SK-N-SH treated with all-trans-retinoic acid at 6 μM for 48 hours (cell line): ENCODE data around the gene IL24.

Source experiments
- ATAC-seq: fragments of 200-7000 bp; cut with Tn5 transposase; 3 replicates; pipeline ENCODE4 v1.9.1; 2020; ENCODE audit warnings: mild to moderate bottlenecking, moderate library complexity
- ARNTL ChIP-seq: fragments of 450-650 bp; formaldehyde crosslinking; IDR thresholded peaks from 2 replicates; pipeline ENCODE4 v1.5.0; 2020; ENCODE audit warnings: low read depth, mild to moderate bottlenecking, moderate library complexity, borderline replicate concordance
- BACH2 ChIP-seq: fragments of 250-450 bp; sonication (Bioruptor Pico); IDR thresholded peaks from 2 replicates; pipeline ENCODE4 v1.9.0; 2021; ENCODE audit warnings: mild to moderate bottlenecking, borderline replicate concordance
- CSDC2 ChIP-seq: fragments of 250-450 bp; sonication (Bioruptor Pico); IDR thresholded peaks from 2 replicates; pipeline ENCODE4 v1.5.0; 2020; ENCODE audit warnings: mild to moderate bottlenecking, moderate library complexity
- ESRRG ChIP-seq: fragments of 250-450 bp; sonication (Bioruptor Pico); IDR thresholded peaks from 2 replicates; pipeline ENCODE4 v1.6.1; 2021; ENCODE audit warnings: mild to moderate bottlenecking
- GLIS3 ChIP-seq: fragments of 250-450 bp; sonication (Bioruptor Pico); IDR thresholded peaks from 2 replicates; pipeline ENCODE4 v1.5.0; 2020; ENCODE audit warnings: mild to moderate bottlenecking, moderate library complexity
- ISL1 ChIP-seq: fragments of 250-450 bp; sonication (Bioruptor Pico); IDR thresholded peaks from 2 replicates; pipeline ENCODE4 v2.1.2; 2022; ENCODE audit warnings: mild to moderate bottlenecking, moderate library complexity
- OSR1 ChIP-seq: fragments of 250-450 bp; sonication (Bioruptor Pico); IDR thresholded peaks from 2 replicates; pipeline ENCODE4 v1.8.0; 2022; ENCODE audit warnings: moderate library complexity, mild to moderate bottlenecking, inconsistent platforms
- PPARA ChIP-seq: fragments of 250-450 bp; sonication (Bioruptor Pico); IDR thresholded peaks from 2 replicates; pipeline ENCODE4 v1.5.0; 2020; ENCODE audit warnings: mild to moderate bottlenecking, borderline replicate concordance
- RARB ChIP-seq: fragments of 250-450 bp; sonication (Bioruptor Pico); IDR thresholded peaks from 2 replicates; pipeline ENCODE4 v1.8.0; 2021; ENCODE audit warnings: mild to moderate bottlenecking, moderate library complexity
- SNAI2 ChIP-seq: fragments of 250-450 bp; sonication (Bioruptor Pico); IDR thresholded peaks from 2 replicates; pipeline ENCODE4 v1.5.0; 2020; ENCODE audit warnings: mild to moderate bottlenecking, moderate library complexity
- TCF4 ChIP-seq: fragments of 250-450 bp; sonication (Bioruptor Pico); IDR thresholded peaks from 2 replicates; pipeline ENCODE4 v1.8.0; 2021; ENCODE audit warnings: mild to moderate bottlenecking, moderate library complexity, borderline replicate concordance
- TOX ChIP-seq: fragments of 250-450 bp; sonication (Bioruptor Pico); IDR thresholded peaks from 2 replicates; pipeline ENCODE4 v1.8.0; 2021; ENCODE audit warnings: mild to moderate bottlenecking, moderate library complexity, borderline replicate concordance
- ZC3H10 ChIP-seq: fragments of 250-450 bp; sonication (Bioruptor Pico); IDR thresholded peaks from 2 replicates; pipeline ENCODE4 v1.5.1; 2021; ENCODE audit warnings: mild to moderate bottlenecking, moderate library complexity
- ZFP3 ChIP-seq: fragments of 250-450 bp; sonication (Bioruptor Pico); IDR thresholded peaks from 2 replicates; pipeline ENCODE4 v1.5.0; 2020; ENCODE audit warnings: mild to moderate bottlenecking, moderate library complexity
- ZFP30 ChIP-seq: fragments of 450-650 bp; formaldehyde crosslinking; IDR thresholded peaks from 2 replicates; pipeline ENCODE4 v1.5.0; 2022; ENCODE audit warnings: mild to moderate bottlenecking, moderate library complexity
- ZNF565 ChIP-seq: fragments of 450-650 bp; formaldehyde crosslinking; conservative IDR thresholded peaks from 2 replicates; pipeline ENCODE4 v1.5.0; 2020; ENCODE audit warnings: low read depth, mild to moderate bottlenecking, moderate library complexity
- ZNF70 ChIP-seq: fragments of 450-650 bp; formaldehyde crosslinking; IDR thresholded peaks from 2 replicates; pipeline ENCODE4 v1.5.0; 2020; ENCODE audit warnings: mild to moderate bottlenecking, moderate library complexity
- ZNF8 ChIP-seq: fragments of 450-650 bp; formaldehyde crosslinking; IDR thresholded peaks from 2 replicates; pipeline ENCODE4 v1.5.0; 2020; ENCODE audit warnings: mild to moderate bottlenecking, moderate library complexity
- TF ChIP-seq, protein P1 (sequence below): fragments of 250-450 bp; sonication (Bioruptor Pico); IDR thresholded peaks from 2 replicates; pipeline ENCODE4 v1.8.0; 2021; ENCODE audit warnings: low read depth, mild to moderate bottlenecking, moderate library complexity, borderline replicate concordance
- TF ChIP-seq, protein P2 (sequence below): fragments of 250-450 bp; sonication (Bioruptor Pico); IDR thresholded peaks from 2 replicates; pipeline ENCODE4 v1.8.0; 2020; ENCODE audit warnings: mild to moderate bottlenecking, moderate library complexity, borderline replicate concordance
- TF ChIP-seq, protein P3 (sequence below): fragments of 250-450 bp; sonication (Bioruptor Pico); IDR thresholded peaks from 2 replicates; pipeline ENCODE4 v1.5.0; 2020; ENCODE audit warnings: mild to moderate bottlenecking, moderate library complexity
- TF ChIP-seq, protein P4 (sequence below): fragments of 250-450 bp; sonication (Bioruptor Pico); IDR thresholded peaks from 2 replicates; pipeline ENCODE4 v1.5.1; 2021; ENCODE audit warnings: mild to moderate bottlenecking, moderate library complexity

Gene IL24

DNA sequence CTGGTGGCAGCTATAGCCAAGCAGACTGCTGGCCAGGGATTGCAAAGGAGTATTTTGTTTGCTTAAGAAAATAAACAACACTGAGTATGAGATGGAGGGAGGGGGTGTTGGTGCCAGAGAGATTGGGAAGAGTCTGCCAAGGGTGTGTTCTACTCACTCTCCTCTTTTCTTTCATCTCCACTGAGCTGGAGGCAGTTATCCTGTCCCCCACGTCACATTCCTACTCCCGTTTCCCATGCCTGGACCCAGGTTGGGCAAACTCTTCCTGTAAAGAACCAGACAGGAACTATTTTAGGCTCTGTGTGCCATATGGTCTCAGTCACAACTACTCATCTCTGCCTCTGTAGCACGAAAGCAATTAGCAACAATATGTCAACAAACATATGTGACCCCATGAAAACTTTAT lies 1.4 kb upstream of the IL24 start:
- TF ChIP-seq RARB (CRISPR knock-in tag) (no peak), ARNTL (CRISPR knock-in tag) (no peak), ZFP30 (CRISPR knock-in tag) (no peak), ESRRG (CRISPR knock-in tag) (no peak), PPARA (CRISPR knock-in tag) (no peak), CSDC2 (CRISPR knock-in tag) (no peak), GLIS3 (CRISPR knock-in tag) (no peak), ZNF70 (CRISPR knock-in tag) (no peak), TOX (CRISPR knock-in tag) (no peak), OSR1 (no peak), ZNF8 (CRISPR knock-in tag) (no peak), ISL1 (CRISPR knock-in tag) (no peak), BACH2 (no peak), ZFP3 (no peak), ZC3H10 (CRISPR knock-in tag) (no peak), SNAI2 (no peak)
- TF ChIP-seq, protein P1, sequence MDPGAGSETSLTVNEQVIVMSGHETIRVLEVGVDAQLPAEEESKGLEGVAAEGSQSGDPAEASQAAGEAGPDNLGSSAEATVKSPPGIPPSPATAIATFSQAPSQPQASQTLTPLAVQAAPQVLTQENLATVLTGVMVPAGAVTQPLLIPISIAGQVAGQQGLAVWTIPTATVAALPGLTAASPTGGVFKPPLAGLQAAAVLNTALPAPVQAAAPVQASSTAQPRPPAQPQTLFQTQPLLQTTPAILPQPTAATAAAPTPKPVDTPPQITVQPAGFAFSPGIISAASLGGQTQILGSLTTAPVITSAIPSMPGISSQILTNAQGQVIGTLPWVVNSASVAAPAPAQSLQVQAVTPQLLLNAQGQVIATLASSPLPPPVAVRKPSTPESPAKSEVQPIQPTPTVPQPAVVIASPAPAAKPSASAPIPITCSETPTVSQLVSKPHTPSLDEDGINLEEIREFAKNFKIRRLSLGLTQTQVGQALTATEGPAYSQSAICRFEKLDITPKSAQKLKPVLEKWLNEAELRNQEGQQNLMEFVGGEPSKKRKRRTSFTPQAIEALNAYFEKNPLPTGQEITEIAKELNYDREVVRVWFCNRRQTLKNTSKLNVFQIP (CRISPR knock-in tag), result no peak
- TF ChIP-seq, protein P2, sequence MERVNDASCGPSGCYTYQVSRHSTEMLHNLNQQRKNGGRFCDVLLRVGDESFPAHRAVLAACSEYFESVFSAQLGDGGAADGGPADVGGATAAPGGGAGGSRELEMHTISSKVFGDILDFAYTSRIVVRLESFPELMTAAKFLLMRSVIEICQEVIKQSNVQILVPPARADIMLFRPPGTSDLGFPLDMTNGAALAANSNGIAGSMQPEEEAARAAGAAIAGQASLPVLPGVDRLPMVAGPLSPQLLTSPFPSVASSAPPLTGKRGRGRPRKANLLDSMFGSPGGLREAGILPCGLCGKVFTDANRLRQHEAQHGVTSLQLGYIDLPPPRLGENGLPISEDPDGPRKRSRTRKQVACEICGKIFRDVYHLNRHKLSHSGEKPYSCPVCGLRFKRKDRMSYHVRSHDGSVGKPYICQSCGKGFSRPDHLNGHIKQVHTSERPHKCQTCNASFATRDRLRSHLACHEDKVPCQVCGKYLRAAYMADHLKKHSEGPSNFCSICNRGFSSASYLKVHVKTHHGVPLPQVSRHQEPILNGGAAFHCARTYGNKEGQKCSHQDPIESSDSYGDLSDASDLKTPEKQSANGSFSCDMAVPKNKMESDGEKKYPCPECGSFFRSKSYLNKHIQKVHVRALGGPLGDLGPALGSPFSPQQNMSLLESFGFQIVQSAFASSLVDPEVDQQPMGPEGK, result no peak
- TF ChIP-seq, protein P3, sequence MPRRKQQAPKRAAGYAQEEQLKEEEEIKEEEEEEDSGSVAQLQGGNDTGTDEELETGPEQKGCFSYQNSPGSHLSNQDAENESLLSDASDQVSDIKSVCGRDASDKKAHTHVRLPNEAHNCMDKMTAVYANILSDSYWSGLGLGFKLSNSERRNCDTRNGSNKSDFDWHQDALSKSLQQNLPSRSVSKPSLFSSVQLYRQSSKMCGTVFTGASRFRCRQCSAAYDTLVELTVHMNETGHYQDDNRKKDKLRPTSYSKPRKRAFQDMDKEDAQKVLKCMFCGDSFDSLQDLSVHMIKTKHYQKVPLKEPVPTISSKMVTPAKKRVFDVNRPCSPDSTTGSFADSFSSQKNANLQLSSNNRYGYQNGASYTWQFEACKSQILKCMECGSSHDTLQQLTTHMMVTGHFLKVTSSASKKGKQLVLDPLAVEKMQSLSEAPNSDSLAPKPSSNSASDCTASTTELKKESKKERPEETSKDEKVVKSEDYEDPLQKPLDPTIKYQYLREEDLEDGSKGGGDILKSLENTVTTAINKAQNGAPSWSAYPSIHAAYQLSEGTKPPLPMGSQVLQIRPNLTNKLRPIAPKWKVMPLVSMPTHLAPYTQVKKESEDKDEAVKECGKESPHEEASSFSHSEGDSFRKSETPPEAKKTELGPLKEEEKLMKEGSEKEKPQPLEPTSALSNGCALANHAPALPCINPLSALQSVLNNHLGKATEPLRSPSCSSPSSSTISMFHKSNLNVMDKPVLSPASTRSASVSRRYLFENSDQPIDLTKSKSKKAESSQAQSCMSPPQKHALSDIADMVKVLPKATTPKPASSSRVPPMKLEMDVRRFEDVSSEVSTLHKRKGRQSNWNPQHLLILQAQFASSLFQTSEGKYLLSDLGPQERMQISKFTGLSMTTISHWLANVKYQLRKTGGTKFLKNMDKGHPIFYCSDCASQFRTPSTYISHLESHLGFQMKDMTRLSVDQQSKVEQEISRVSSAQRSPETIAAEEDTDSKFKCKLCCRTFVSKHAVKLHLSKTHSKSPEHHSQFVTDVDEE, result no peak
- no peak for ATAC-seq

DNA sequence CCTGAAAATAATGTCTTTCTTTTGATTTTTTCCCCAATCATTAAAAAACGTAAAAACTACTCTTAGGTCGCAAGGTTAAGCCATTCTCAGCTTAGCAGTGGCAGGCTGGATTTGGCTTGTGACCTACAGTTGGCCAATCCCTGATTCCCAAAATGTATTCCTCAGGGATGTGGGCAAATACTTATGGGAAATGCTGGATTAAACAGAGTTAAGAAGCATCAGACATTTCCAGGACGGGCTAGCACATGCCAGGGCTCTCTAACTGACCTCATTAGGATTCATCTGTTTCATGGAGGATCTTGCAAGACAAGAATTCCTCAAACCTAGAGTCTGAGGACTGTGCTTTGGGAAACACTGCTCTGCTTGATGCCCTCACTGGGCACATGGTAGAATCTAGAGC lies 982 bp upstream of the IL24 start:
- no peak for ATAC-seq

DNA sequence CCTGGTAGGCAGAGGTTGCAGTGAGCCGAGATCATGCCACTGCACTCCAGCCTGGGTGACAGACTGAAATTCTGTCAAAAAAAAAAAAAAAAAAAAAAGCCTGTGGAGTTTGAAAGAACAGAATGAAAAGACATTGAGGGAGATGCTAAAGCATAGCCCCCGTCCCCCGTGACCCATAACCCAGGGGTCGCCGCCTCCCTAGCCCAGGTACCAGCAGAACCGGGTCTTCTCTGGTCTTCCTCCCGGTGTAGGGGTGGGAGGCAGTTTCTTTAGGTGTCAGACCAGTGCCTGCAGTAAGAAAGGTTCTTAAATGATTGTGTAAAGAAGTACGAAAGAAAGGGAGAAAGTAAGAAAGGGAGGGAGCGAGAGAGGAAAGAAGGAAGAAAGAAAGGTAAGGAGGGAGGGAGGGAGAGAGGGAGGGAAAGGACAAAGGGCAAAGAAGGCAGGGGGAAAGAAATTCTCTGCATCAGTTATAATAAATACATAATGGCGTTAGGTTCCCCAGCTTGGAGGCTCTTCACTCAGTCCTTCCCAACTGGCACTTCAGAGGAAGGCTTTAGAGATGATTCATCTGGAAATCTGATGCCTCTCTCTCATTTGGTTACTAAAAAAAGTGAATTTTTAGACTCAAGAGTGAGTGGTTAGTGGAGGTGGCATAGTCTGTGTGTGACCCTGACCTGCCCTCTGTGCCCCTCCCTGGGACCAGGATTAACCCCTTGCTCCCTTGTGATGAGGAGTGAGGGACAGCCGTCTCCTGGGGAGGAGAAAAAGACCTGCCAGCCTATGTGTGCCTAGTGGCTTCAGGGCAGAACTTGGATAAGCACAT lies 1.1 kb downstream of the IL24 start:
- TF ChIP-seq ISL1 (CRISPR knock-in tag) (no peak), TCF4 (CRISPR knock-in tag) (no peak), ESRRG (CRISPR knock-in tag) (no peak), ZFP3 (no peak), ZFP30 (CRISPR knock-in tag) (no peak), ZNF565 (no peak), BACH2 (no peak), TOX (CRISPR knock-in tag) (no peak), PPARA (CRISPR knock-in tag) (no peak), ZC3H10 (CRISPR knock-in tag) (no peak), OSR1 (no peak; the same call in 1 of the 2 replicates), ZNF70 (CRISPR knock-in tag) (no peak)
- TF ChIP-seq, protein P4, sequence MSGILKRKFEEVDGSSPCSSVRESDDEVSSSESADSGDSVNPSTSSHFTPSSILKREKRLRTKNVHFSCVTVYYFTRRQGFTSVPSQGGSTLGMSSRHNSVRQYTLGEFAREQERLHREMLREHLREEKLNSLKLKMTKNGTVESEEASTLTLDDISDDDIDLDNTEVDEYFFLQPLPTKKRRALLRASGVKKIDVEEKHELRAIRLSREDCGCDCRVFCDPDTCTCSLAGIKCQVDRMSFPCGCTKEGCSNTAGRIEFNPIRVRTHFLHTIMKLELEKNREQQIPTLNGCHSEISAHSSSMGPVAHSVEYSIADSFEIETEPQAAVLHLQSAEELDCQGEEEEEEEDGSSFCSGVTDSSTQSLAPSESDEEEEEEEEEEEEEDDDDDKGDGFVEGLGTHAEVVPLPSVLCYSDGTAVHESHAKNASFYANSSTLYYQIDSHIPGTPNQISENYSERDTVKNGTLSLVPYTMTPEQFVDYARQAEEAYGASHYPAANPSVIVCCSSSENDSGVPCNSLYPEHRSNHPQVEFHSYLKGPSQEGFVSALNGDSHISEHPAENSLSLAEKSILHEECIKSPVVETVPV, result no peak
- TF ChIP-seq, protein P2, result no peak
- ATAC-seq, result peak; percentile 96

More for the DNA sequence above, 982 bp upstream of the IL24 start:
- TF ChIP-seq ZFP3, result no peak
